ENCODE results near the gene ONECUT3.
A peak's percentile ranks its signal among the peaks of the same experiment; 100 is the strongest.
"Not testable (repeated sequence)": the region's sequence is repeated elsewhere in the genome, so short reads cannot be mapped to it uniquely, and the experiment has no call there.

ONECUT3 gene

GRCh38 chr19:1756705-1757465 lies 3.6 kb downstream of the ONECUT3 start:
- no peak for DNase-seq

GRCh38 chr19:1757468-1758230 lies 4.3 kb downstream of the ONECUT3 start:
- DNase-seq, result no peak

- no peak for DNase-seq
Measured at GRCh38 chr19:1758231-1758577, 4.9 kb downstream of the ONECUT3 start.

- DNase-seq, result no peak
Measured at GRCh38 chr19:1758959-1759903, 5.9 kb downstream of the ONECUT3 start.

GRCh38 chr19:1760020-1760419 lies 6.7 kb downstream of the ONECUT3 start:
- no peak for DNase-seq

GRCh38 chr19:1760786-1761527 lies 7.7 kb downstream of the ONECUT3 start:
- not testable (repeated sequence) for DNase-seq

GRCh38 chr19:1761528-1762242 lies 8.4 kb downstream of the ONECUT3 start:
- DNase-seq, result no peak

- no peak for DNase-seq
Measured at GRCh38 chr19:1762243-1763117, 9.2 kb downstream of the ONECUT3 start.

GRCh38 chr19:1763648-1764639 lies 10.6 kb downstream of the ONECUT3 start:
- no peak for DNase-seq

GRCh38 chr19:1764729-1765128 lies 11.4 kb downstream of the ONECUT3 start:
- no peak for DNase-seq

- no peak for DNase-seq
Measured at GRCh38 chr19:1765232-1765903, 12.1 kb downstream of the ONECUT3 start.

- no peak for DNase-seq
Measured at GRCh38 chr19:1765904-1766799, 12.8 kb downstream of the ONECUT3 start.

GRCh38 chr19:1766800-1767352 lies 13.6 kb downstream of the ONECUT3 start:
- no peak for DNase-seq

GRCh38 chr19:1767464-1767933 lies 14.2 kb downstream of the ONECUT3 start:
- DNase-seq, result peak; percentile 69

- DNase-seq, result no peak
Measured at GRCh38 chr19:1768248-1768647, 14.9 kb downstream of the ONECUT3 start.

GRCh38 chr19:1768918-1769644 lies 15.8 kb downstream of the ONECUT3 start:
- DNase-seq, result no peak

- no peak for DNase-seq
Measured at GRCh38 chr19:1769645-1769985, 16.3 kb downstream of the ONECUT3 start.

All from right hindlimb (tissue), 1 donor.